ENCODE results near the gene BMF. TPM values are rescaled to one million over a fixed set of nuclear protein-coding genes. Genes with fewer than 3 reads are reported as not detected.
"Not testable (repeated sequence)": the region's sequence is repeated elsewhere in the genome, so short reads cannot be mapped to it uniquely, and the experiment has no call there.

BMF gene
- total RNA-seq, 2 donors from 2014 or later, result 4.3 to 16.1 TPM

- DNase-seq (no peak), ATAC-seq (no peak)
- Histone ChIP-seq H3K27me3 (no peaks in the 10 kb centered on the region), H3K4me3 (no peak overlapping the region), H3K4me1 (no peaks in the 10 kb centered on the region), H3K27ac (no peak overlapping the region), H3K36me3 (replicated peaks in 1 of 2; ENCODE audit: insufficient read depth in 1 of 2, low read depth in 2 of 2) (no peaks in the 10 kb centered on the region), H3K9me3 (no peaks in the 10 kb centered on the region)
- TF ChIP-seq POLR2A (IDR thresholded peaks at IDR 0.05) (no peak), CTCF (IDR thresholded peaks at IDR 0.05) (no peak)
- intact Hi-C loops (cut with DNase I), result no loop called here
- WGBS, 2 donors, result 86 to 88% methylated on average over 11 of the region's 11 CpGs
Measured at GRCh38 chr15:40137303-40138200, 28.9 kb upstream of the BMF start.

- DNase-seq (no peak), ATAC-seq (no peak)
- no peak for TF ChIP-seq CTCF (IDR thresholded peaks at IDR 0.05)
- no peak for TF ChIP-seq POLR2A (IDR thresholded peaks at IDR 0.05)
- H3K36me3 ChIP-seq (replicated peaks in 1 of 2; ENCODE audit: insufficient read depth in 1 of 2, low read depth in 2 of 2), result no peaks in the 10 kb centered on the region
- no peaks in the 10 kb centered on the region for H3K9me3 ChIP-seq
- H3K4me3 ChIP-seq, result no peak overlapping the region
- 86 to 90% methylated on average over 6 of the region's 6 CpGs for WGBS, 2 donors
- intact Hi-C loops (cut with DNase I), result no loop called here
- H3K4me1 ChIP-seq, result no peaks in the 10 kb centered on the region
- no peaks in the 10 kb centered on the region for H3K27me3 ChIP-seq
- no peak overlapping the region for H3K27ac ChIP-seq
Measured at GRCh38 chr15:40136470-40137302, 28.0 kb upstream of the BMF start.

- WGBS, 2 donors, result 44 to 63% methylated on average over 1 of the region's 1 CpG
- intact Hi-C loops (cut with DNase I); H3K4me3 ChIP-seq; H3K9me3 ChIP-seq; H3K27me3 ChIP-seq; H3K36me3 ChIP-seq (replicated peaks in 1 of 2; ENCODE audit: insufficient read depth in 1 of 2, low read depth in 2 of 2); DNase-seq; H3K4me1 ChIP-seq; ATAC-seq; H3K27ac ChIP-seq: not testable (repeated sequence)
Measured at GRCh38 chr15:40135846-40136450, 27.3 kb upstream of the BMF start.

GRCh38 chr15:40134885-40135284, 26.2 kb upstream of the BMF start:
- DNase-seq (no peak), ATAC-seq (no peak)
- Histone ChIP-seq H3K9me3 (no peaks in the 10 kb centered on the region), H3K4me1 (no peaks in the 10 kb centered on the region), H3K4me3 (no peak overlapping the region), H3K27ac (no peak overlapping the region), H3K27me3 (no peaks in the 10 kb centered on the region), H3K36me3 (replicated peaks in 1 of 2; ENCODE audit: insufficient read depth in 1 of 2, low read depth in 2 of 2) (no peaks in the 10 kb centered on the region)
- TF ChIP-seq POLR2A (IDR thresholded peaks at IDR 0.05) (no peak), CTCF (IDR thresholded peaks at IDR 0.05) (no peak)
- 71 to 72% methylated on average over 9 of the region's 9 CpGs for WGBS, 2 donors
- intact Hi-C loops (cut with DNase I), result no loop called here

GRCh38 chr15:40133544-40133943, 24.9 kb upstream of the BMF start:
- intact Hi-C loops (cut with DNase I), result no loop called here
- H3K36me3 ChIP-seq (replicated peaks in 1 of 2; ENCODE audit: insufficient read depth in 1 of 2, low read depth in 2 of 2), result no peaks in the 10 kb centered on the region
- TF ChIP-seq CTCF (IDR thresholded peaks at IDR 0.05) (no peak), POLR2A (IDR thresholded peaks at IDR 0.05) (no peak)
- H3K27ac ChIP-seq, result no peak overlapping the region
- no peaks in the 10 kb centered on the region for H3K9me3 ChIP-seq
- no peaks in the 10 kb centered on the region for H3K27me3 ChIP-seq
- H3K4me1 ChIP-seq, result no peaks in the 10 kb centered on the region
- H3K4me3 ChIP-seq, result no peak overlapping the region
- ATAC-seq (no peak), DNase-seq (no peak)
- WGBS, 2 donors, result 85 to 90% methylated on average over 13 of the region's 13 CpGs

Data from body of pancreas (tissue), 4 donors.